Measurements from ENCODE around the gene PDCD1. TPM values are rescaled to one million over a fixed set of nuclear protein-coding genes. Genes with fewer than 3 reads are reported as not detected.

PDCD1 gene
- total RNA-seq, 1 experiment from 2014 or later: not detected

DNA sequence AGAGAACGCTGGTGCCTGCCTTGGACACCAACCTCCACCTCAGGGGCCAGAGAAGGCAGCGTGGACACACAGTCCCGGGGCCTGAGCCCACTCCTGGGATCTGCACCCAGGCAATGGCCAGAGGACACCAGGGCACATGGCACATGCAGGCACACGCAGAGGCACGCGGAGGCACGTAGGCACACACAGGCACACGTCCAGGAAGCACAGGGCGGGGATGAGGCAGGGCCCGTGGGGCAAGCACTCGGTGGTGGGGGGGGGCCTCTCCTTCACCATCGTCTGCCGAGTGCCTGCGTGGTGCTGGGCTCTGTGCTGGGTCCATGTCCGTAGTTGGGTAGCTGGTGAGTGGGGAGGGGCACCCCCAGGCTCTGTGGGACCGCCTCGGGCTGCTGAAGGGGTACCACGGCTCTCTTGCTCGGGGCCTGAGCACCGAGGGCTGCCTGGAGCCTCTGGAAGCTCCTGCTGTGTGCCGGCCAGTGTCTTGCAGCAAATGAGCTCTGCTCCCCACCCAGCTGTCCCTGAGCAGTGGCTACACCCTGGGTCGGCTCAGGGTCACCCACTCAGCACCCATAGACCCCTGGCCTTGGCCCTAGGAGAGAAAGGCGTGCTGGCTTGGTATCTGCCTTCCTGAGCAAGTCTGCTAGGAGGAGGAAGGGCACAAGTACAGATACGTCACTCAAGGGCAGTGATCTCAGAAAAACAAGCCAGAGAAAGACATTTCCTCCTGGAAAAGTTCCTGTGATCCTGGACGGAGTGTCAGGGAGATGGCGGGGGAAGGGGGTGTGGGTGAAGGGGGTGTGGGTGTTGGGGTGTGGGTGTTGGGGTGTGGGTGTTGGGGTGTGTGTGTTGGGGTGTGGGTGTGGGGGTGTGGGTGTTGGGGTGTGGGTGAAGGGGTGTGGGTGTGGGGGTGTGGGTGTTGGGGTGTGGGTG is 37.3 kb upstream of the PDCD1 start:
- no peak for DNase-seq (ENCODE audit: low read depth)

DNA sequence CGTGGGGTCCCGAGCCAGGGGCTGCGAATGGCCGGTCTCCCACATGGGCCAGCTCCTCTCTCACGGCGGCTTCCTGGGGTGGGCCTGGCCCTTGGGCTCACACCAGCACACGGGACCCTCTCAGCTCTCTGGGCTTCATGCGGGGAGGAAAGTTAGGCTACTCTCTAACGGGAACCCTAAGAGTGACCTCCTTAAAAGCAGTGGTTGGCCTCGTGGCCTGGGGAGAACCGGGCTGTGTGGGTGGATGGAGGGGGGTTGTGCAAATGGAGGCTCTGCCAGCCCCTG is 36.7 kb upstream of the PDCD1 start:
- DNase-seq (ENCODE audit: low read depth): no peak

DNA sequence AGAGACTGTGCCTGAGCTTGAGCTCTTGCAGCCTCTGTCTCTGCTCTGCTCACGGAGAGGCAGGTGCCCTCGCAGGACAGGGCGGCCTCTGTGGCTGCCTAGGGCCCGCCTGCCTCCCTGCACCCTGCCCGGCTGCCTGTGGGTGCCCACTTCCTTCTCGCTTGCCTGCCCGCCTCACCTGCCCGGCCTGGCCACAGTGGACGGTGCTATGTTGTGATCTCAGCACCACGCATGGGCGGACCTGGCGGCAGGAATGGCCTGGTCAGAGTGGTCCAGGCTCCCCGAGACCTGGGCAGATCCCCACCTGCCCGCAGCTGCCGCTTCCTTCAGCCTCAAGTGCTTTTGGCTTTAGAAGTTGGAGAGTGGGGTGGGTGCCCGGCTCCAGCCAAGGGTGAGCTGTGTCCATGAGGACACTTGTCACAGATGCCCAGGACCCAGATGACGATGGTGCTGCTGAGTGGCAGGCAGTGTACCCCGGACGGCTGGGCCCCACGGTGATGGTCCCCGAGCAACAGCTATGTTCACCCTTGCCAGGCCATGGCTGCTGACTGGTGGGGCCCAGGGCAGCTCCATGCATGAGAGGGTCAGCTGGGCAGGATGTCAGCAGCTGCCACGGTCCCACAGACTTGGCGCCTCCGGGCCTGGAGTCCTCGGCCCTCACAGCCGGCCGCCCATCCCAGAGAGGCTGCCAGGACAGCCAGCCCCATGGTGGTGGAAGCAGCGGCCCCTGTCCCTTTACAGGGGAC is 36.2 kb upstream of the PDCD1 start:
- no peak for DNase-seq (ENCODE audit: low read depth)

DNA sequence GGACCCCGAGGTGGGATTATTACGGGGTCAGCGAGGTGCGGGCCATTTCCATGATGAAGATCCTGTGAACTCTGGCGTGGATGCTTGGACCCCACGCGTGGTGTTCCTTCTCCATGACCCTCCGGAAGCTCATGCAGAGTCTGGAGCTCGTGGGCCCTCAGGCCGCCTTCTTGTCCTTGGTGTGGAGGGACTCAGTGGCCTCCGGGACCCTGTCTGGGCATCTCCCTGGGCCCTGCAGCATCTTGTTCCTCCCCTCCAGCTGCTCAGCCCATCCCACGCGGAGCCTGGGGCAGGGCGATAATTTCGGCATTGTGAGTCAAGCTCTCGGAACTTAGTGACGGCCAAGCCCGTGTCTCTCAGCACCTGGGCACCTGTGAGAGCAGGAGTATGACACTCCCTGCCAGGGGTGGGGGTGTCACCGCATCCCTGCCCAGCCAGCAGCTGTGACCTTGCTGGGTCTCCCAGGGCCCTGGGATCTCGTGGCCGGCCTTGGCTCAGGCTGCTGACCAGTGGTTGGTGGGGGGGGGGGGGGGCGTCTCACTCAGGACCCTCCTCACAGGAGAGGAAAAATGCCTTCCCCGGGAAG is 35.5 kb upstream of the PDCD1 start:
- DNase-seq (ENCODE audit: low read depth): no peak

DNA sequence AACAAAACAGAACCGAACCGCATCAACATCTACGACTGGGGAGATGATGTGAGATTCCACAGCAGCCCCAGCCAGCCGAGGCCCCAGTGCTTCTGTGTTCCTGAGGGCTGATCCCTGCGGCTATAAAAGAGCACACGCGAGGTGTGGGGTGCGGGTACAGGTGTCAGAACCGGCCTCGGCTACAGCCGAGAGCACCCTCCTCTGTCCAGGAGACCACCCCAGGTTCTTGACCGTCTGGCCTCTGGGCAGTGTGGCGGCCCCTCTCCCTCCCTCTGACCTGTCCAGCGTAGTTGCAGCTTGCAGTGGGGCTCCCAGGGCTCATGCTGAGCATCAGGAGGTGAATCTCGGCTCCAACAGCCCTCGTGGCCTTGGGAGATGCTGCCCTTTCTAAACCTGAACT is 34.6 kb upstream of the PDCD1 start:
- DNase-seq (ENCODE audit: low read depth): no peak

DNA sequence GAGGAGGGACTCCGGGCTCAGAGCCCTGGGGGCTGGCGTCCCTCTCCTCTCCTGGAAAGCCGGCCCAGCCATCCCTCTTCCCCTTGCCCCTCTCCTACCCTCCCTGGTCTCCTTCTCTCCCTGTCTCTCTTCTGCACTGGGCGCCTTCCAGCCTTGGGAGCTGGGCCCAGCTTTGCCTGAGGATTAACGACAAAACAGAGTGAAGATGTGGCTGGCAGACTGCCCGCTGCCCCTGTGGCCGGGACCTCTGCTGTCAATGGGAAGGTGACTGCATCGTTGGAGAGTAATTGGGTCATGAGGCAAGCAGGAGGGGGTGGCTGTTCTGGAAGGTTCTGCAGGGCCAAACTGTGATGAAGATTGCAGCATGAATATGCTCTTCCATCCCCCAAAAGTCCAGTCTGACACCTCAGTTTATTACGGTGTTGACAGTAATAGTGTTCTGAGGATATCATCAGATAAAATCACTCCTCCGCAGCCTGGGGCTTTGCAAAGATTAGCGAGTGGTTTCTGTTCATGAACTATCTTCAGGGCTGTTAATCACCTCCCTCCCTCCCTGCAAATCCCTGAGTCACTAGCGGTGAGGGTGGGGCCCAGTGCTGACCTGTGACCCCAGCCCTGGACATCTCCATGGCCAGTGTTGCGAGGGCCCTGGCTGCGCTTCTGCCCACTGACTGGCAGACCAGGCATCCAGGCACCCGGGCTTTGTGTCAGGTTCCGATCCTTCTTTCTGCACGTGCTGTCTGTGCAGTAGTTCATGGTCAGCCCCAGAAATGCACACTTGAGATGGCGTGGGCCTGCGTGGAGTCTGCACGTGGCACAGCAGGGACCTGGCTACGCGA is 33.8 kb upstream of the PDCD1 start:
- DNase-seq (ENCODE audit: low read depth): no peak

DNA sequence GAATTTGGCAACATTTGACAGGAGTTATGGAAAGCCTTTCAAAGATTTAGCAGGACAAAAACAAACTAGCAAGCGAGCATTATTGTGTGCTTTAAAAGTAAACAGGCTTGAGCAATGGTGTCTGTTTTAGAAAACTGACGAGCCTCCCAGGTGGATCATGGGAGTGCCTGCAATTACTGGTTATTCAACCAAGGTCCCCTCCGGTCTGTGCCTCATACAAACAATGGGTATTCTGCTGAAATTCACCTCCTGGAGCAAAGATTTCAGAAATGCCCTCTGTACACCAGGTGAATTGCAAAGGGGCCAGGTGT is 33.2 kb upstream of the PDCD1 start:
- no peak for DNase-seq (ENCODE audit: low read depth)

DNA sequence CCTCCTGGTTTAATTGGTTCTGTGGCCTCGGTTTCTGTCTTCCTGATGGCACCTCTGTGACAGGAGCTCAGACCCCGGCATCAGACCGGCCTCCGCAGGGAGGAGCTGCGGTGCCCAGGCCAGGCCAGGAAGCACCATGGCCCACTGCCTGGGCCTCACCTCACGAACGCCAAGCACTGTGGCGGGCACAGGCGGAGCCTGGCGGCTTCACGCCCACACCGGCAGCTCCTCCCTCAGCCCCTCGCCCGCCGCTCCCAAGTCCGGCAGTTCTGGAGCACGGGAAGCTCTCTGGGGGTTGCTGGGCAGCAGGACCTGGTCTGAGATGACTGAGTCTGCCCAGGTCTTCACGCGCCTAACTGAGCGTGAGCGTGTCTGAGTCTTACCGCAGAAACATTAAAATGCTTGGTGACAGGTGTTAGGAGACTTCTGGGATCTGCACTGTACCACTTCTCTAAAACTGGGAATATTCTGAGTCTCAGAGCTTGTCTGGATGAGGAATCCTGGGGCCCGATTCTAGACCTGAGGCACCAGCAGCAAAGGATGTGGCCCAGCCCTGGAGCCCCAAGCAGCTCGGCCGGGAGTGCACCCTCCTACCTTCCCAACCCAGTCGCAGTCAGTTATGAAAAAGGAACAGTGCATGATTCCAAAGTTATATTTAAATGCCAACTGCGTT is 32.8 kb upstream of the PDCD1 start:
- DNase-seq (ENCODE audit: low read depth): no peak

DNA sequence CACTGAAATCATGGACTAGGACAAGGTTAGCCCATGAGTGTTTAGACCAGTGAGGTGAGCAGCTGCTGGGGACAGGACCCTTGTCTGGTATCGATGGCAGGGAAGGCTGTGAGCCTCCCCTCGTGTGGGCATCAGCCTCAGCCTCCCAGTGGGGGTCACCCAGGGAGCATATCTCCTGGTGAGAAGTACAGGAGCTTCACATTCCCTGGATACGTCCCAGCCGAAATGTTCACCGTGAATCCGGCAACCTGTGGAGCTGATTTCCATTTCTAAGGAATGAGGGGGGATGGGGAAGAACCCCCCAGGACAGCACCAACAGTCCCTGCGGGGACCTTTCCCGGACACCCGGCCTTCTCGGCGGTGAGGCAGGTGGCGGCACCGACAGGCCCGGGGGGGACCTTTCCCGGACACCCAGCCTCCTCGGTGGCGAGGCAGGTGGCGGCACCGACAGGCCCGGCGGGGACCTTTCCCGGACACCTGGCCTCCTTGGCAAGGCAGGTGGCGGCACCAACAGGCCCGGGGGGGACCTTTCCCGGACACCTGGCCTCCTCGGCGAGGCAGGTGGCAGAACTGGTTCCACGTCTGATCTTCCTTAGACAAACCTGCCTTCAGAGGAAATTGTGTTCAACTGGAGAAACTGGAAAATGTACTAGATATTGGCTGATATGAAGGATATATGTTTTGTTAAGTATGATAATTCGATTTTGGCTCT is 32.0 kb upstream of the PDCD1 start:
- DNase-seq (ENCODE audit: low read depth): no peak

DNA sequence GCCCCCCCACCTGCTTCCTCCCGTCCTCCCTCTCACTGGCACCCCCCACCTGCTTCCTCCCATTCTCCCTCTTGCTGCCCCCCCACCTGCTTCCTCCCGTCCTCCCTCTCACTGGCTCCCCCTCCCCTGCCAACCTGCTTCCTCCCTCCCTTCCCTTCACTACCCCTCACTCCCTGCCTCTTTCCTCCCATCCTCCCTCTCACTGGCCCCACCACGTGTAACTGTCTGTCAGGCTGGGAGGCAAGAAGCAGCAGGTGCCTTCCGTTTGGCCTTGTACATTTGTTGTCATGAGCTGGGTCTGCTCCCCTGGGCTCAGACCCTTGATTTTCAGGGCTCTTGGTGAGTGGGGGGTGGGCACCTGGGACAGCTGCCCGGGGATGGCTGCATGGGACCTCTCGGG is 29.9 kb upstream of the PDCD1 start:
- DNase-seq (ENCODE audit: low read depth): no peak

DNA sequence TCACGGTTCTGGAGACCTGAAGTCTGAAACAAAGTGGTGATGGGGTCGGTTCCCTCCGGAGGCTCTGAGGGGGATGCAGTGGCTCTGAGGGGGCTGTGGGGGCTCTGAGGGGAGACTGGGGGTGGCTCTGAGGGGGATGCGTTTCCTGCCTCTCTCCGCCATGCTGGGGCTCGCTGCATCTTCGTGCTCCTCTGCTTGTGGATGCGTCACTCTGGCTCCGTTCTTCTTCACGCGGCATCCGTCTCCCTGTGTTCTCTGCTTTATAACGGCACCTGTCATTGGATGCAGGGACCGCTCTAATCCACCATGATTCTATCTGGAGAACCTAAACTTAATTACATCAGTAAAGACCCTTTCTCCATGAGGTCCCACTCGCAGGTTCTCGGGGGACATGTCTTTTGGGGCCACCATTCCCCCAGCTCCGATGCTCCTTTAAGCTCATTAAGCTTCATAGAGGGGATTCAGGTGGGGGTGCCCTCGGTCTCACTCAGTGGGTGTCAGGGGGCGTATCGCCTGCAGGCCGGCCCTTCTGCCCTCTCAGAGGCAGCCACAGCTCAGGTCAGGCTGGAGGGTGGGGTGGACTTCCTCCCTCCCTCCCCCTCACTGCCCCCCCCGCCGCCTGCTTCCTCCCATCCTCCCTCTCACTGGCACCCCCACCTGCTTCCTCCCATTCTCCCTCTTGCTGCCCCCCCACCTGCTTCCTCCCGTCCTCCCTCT is 29.3 kb upstream of the PDCD1 start:
- no peak for DNase-seq (ENCODE audit: low read depth)

DNA sequence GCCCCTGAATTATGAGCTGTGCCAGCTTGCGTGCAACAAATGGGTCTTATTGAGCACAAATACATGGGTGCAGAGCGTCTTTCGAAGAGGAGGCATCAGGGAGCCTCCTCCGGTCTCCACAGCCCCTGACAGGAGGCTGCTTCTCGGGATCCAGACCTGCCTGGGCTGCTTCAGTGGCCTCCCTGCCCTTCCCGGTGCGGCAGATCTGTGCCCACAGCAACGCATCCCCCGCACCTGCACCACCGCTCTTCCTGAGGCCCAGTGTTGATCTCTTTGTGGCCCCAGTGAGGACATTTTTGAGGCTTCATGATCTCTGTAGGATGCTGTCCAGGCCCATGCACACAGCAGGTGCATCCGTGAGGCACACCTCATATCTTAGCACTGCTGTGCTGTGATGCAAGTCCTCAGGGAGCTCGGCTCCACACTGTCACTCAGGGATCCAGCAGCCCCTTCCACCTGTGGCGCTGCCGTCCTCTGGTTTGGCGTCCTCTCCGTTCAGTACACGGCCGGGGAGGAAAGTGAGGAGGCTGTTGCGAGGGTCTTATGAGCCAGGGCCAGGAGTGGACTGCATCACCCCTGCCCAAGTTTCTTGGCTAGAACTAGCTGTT is 28.2 kb upstream of the PDCD1 start:
- DNase-seq (ENCODE audit: low read depth): no peak

DNA sequence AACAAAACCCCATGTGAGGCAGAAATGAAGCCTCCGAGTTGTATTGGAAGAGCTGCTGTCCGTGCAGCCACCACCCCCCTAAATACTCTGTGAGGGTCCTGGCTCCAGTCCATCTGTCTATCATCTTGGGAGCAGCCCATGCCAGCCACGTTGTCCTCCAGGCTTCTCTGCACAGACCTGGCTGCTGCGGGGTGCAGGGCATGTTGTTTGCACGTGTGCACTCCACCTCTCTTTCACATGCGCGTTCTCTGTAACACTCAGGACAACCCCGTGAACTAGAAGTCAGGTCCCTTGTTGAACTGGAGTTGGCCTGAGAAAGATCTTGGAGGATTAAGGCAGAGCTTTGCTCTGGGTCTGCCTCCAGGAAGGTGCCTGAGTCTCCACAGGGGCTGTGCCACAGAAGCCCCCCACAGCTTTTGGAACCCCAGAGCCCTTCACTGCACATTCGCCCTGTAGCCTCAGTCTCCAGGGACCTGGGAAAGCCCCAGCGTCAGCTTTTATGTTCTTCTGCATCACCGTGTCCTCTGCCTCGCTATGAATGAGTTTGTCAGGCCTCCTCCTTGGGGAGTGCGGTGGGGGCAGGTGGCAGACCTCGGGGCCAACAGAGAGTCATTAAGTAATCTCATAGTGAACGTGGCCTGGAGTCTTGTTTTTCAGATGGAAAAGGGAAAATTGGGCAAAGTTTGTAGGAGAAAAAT is 27.4 kb upstream of the PDCD1 start:
- DNase-seq (ENCODE audit: low read depth): no peak

DNA sequence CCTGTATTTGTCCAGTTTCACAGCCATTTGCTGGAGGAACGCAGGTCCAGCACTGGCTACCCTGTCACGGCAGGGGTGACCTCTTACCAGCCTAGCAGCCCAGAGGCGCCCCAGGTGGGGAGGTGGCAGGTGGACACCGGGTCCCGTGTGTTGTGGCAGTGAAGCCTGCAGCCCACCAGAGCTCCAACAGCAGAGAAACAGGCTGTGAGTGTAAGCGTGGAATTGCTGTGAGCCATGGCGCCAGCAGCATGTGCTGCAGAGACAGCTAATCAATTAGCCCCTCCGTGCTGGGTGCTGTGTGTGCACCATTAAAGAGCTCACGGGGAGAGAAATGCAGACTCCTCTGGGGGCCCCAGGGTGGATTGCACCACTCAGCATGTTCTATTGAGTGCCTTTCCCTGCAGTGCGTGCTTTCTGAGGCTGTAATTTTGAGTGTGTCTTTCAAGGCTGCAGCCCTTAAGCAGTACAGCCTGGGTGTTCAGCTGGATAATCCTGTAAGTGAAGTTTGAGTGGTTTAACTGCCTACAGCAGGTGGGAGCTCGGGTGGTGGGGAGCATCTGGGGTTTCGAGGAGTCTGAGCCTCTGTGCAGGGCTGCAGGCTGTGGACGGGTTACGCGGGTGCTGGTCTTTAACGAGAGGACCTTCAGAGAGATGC is 26.7 kb upstream of the PDCD1 start:
- no peak for DNase-seq (ENCODE audit: low read depth)

DNA sequence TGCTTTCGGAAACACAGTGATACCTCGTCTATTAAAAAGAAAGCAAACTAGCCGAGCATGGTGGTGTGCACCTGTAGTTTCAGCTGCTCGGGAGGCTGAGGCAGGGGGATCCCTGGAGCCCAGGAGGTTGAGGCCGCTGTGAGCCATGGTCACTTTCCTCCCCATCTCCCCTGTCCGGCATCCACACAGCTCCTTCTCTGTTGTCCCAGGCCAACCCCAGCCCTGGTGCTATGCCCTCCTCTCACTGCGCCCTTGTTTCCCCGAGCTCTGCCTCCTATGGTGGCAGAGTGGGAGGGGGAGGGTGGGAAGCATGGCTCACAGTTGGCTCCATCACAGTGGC is 26.2 kb upstream of the PDCD1 start:
- DNase-seq (ENCODE audit: low read depth): no peak

DNA sequence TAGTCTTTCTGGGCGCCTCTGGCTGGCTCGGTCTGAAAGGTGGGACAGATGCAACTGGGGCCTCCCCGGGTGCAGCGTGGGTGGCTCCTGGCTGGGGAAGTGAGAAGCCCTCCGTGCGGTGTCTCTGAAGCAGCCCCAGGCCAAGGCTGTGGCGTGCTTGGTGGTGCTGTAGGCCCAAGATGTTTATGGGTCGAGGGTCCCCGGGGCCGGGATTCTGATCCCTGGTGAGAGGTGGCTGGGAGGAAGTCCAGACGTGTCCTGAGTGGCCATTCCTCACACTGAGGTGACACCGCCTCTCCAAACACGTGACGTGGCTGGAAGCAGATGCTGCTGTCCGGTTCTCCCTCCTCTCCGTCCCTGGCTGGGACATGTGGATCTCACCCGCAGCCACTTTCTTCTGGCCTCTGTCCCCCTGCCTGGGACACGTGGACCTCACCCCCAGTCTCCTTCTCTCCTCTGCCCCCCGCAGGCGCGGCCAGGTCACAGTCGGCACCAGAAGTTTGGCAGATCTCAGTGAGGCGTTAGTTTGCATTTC is 23.5 kb upstream of the PDCD1 start:
- no peak for DNase-seq (ENCODE audit: low read depth)

DNA sequence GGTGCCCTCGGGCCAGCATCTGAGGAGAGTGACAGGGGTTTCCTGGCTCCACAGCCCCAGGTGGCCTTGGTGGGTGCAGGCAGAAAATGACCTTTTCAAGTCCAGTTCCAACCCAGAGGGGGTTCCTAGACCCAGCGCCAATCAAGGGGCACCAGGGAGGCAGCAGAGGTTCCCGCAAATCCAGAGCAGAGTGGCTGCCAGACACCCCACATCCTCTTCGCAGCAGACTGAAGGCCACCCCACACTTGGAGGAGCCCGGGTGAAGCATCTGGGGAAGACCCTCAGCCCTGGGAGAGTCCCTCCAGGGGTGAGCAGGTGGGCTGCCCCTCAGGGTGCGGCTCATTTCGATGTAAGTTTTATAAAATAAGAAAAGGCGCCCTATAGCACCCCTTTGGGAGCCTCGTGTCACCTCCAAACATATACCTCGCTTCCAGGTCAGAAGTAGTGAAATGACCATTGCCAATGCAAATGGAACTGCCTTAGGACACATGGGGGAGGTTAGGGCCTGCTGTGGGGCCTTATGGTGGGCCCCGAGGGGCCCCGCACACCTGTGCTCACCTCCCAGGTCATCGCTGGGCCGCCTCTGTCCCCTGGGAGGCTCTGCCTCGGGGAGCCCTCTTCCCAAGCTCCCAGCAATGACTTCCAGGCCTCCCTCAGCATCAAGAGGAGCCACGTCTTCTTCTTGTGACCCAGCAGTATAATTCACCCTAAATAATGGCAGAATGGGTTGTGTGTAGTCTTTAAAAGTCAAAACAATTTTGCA is 21.8 kb upstream of the PDCD1 start:
- no peak for DNase-seq (ENCODE audit: low read depth)

DNA sequence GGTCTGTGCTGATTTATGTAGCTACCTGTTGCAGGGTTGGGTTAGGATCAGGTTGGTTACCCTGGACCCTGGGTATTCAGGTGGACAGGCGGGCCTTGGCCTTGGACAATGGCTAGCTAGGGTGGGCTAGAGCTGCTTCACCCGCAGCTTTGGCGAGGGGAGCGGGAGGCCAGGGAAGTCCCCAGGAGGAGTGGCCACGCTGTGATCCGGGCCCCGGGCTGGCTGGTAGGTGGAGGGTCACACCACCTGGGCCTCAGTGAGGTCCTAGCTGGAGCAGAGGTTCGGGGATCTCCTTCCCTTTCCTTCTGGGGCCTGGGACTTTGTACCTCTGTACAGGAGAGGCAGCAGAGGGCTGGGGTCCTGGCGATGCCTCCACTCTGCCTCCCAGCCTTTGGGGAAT is 20.6 kb upstream of the PDCD1 start:
- DNase-seq (ENCODE audit: low read depth): no peak

All from Daoy (cell line).